GM23338 (cell line): ENCODE measurements around the gene NFKBIA. TPM values are rescaled to one million over a fixed set of nuclear protein-coding genes. Genes with fewer than 3 reads are reported as not detected.

ENCODE experiments used
- ATAC-seq: fragments of 200-7000 bp; cut with Tn5 transposase; 3 replicates; pipeline ENCODE4 v1.9.1; 2020
- DNase-seq: peaks from one replicate; pipeline ENCODE4 v3.0.0-alpha.2; 2015; ENCODE audit warnings: low spot score
- H2AFZ ChIP-seq: fragments of 200-600 bp; sonication (generic); 2 replicates; pipeline ENCODE4 v1.8.0; 2016; ENCODE audit warnings: antibody characterized with exemption, mild to moderate bottlenecking, moderate library complexity
- H3F3A ChIP-seq: fragments of 200-600 bp; sonication (generic); replicated peaks from 2 replicates; pipeline ENCODE4 v1.8.0; 2017; ENCODE audit warnings: antibody characterized with exemption, mixed run types, low read depth
- H3K27ac ChIP-seq: fragments of 200-600 bp; sonication (generic); 2 replicates; pipeline ENCODE4 v1.6.1; 2016; ENCODE audit warnings: low read depth
- H3K27me3 ChIP-seq: fragments of 200-600 bp; sonication (generic); 2 replicates; pipeline ENCODE4 v1.8.0; 2016; ENCODE audit warnings: mild to moderate bottlenecking, mixed run types, moderate library complexity; ENCODE audit not compliant: insufficient read depth
- H3K36me3 ChIP-seq: fragments of 200-600 bp; sonication (generic); 2 replicates; pipeline ENCODE4 v1.8.0; 2016; ENCODE audit warnings: mild to moderate bottlenecking; ENCODE audit not compliant: insufficient read depth
- H3K4me1 ChIP-seq: fragments of 200-600 bp; sonication (generic); 2 replicates; pipeline ENCODE4 v1.8.0; 2016; ENCODE audit warnings: mild to moderate bottlenecking, moderate library complexity; ENCODE audit not compliant: insufficient read depth
- H3K4me2 ChIP-seq: fragments of 200-600 bp; sonication (generic); 2 replicates; pipeline ENCODE4 v1.7.1; 2017; ENCODE audit warnings: mixed run types
- H3K4me3 ChIP-seq: fragments of 200-600 bp; sonication (generic); 2 replicates; pipeline ENCODE4 v1.6.1; 2016; ENCODE audit warnings: mixed run types
- H3K79me2 ChIP-seq: fragments of 200-600 bp; sonication (generic); replicated peaks from 2 replicates; pipeline ENCODE4 v1.8.0; 2017; ENCODE audit warnings: mild to moderate bottlenecking; ENCODE audit not compliant: insufficient read depth
- H3K9me2 ChIP-seq: fragments of 200-600 bp; sonication (generic); 2 replicates; pipeline ENCODE4 v1.8.0; 2017; ENCODE audit not compliant: insufficient read depth
- H4K20me1 ChIP-seq: fragments of 200-600 bp; sonication (generic); replicated peaks from 2 replicates; pipeline ENCODE4 v1.8.0; 2017; ENCODE audit warnings: mild to moderate bottlenecking; ENCODE audit not compliant: insufficient read depth
- H3K27ac Mint-ChIP-seq: 2 replicates; pipeline ENCODE4 v1.8.0; 2020; ENCODE audit warnings: inconsistent platforms, mild to moderate bottlenecking, moderate library complexity, mixed read lengths
- H3K27me3 Mint-ChIP-seq: 3 replicates; pipeline ENCODE4 v1.8.0; 2022; ENCODE audit warnings: low read depth, mild to moderate bottlenecking, moderate library complexity, mixed read lengths, inconsistent platforms; ENCODE audit not compliant: insufficient read depth, poor library complexity
- H3K36me3 Mint-ChIP-seq: 3 replicates; pipeline ENCODE4 v1.8.0; 2021; ENCODE audit warnings: low read depth, mild to moderate bottlenecking, inconsistent platforms, moderate library complexity, mixed read lengths
- H3K4me1 Mint-ChIP-seq: 3 replicates; pipeline ENCODE4 v1.8.0; 2020; ENCODE audit warnings: mild to moderate bottlenecking, inconsistent platforms, mixed read lengths
- H3K4me3 Mint-ChIP-seq: 3 replicates; pipeline ENCODE4 v1.8.0; 2021; ENCODE audit warnings: moderate library complexity, mild to moderate bottlenecking, inconsistent platforms, mixed read lengths
- H3K9me3 Mint-ChIP-seq: 3 replicates; pipeline ENCODE4 v1.8.0; 2020; ENCODE audit warnings: moderate library complexity, mild to moderate bottlenecking, inconsistent platforms, mixed read lengths
- CREB1 ChIP-seq: fragments of 250-450 bp; sonication (Bioruptor Pico); IDR thresholded peaks from 2 replicates; pipeline ENCODE4 v1.5.0; 2020; ENCODE audit warnings: low read depth, mild to moderate bottlenecking, moderate library complexity
- CTCF ChIP-seq, 2 experiments: fragments of 200-600 bp in 1 of 2; sonication (generic) in 1 of 2; conservative IDR thresholded peaks; 2 replicates each; pipeline versions ENCODE4 v1.5.1 to v1.6.1; 2016 to 2017; ENCODE audit warnings: antibody characterized with exemption in 2 of 2, low read depth in 2 of 2, mild to moderate bottlenecking in 2 of 2, moderate library complexity in 1 of 2
- EZH2 ChIP-seq: fragments of 200-600 bp; sonication (generic); IDR thresholded peaks from one replicate; pipeline ENCODE4 v1.8.0; 2017; ENCODE audit warnings: antibody characterized with exemption, mild to moderate bottlenecking, low read depth; ENCODE audit not compliant: unreplicated experiment
- JUNB ChIP-seq: IDR thresholded peaks from one replicate; pipeline ENCODE4 v1.6.1; 2016; ENCODE audit warnings: antibody characterized with exemption; ENCODE audit not compliant: unreplicated experiment
- NANOG ChIP-seq: IDR thresholded peaks from 2 replicates; pipeline ENCODE4 v1.6.1; 2016; ENCODE audit warnings: antibody characterized with exemption, borderline replicate concordance
- POLR2AphosphoS5 ChIP-seq: IDR thresholded peaks from 2 replicates; pipeline ENCODE4 v1.6.1; 2016; ENCODE audit warnings: antibody characterized with exemption, low read depth
- REST ChIP-seq: IDR thresholded peaks from one replicate; pipeline ENCODE4 v1.6.1; 2018; ENCODE audit warnings: antibody characterized with exemption; ENCODE audit not compliant: unreplicated experiment
- STAT1 ChIP-seq: IDR thresholded peaks from one replicate; pipeline ENCODE4 v1.6.1; 2016; ENCODE audit warnings: antibody characterized with exemption; ENCODE audit not compliant: unreplicated experiment
- ZNF462 ChIP-seq: fragments of 250-450 bp; sonication (Bioruptor Pico); IDR thresholded peaks from 2 replicates; pipeline ENCODE4 v1.5.0; 2020; ENCODE audit warnings: mild to moderate bottlenecking, moderate library complexity
- polyA plus RNA-seq: library from polyadenylated mRNA; unstranded; fragments of >200 nt; fragmentation: Nextera tagmentation; extraction: Ambion mirVana; gene quantifications from 2 replicates; pipeline ENCODE4 v1.2.1, GENCODE V29; 2016
- total RNA-seq: library from RNA; depleted of rRNA; stranded (reverse); fragments of >200 nt; shearing (Covaris generic); gene quantifications from 2 replicates; pipeline ENCODE4 v1.2.3, GENCODE V29; 2014

NFKBIA gene
- total and polyA plus RNA-seq, 2 experiments from 2014 or later = 33.4 to 41.3 TPM

GRCh38 chr14:35406506-35407305 lies 2.2 kb upstream of the NFKBIA start:
- Mint-ChIP-seq H3K27ac (no peak overlapping the region), H3K27me3 (peaks cover 13% of the 10 kb centered on the region), H3K4me3 (no peak overlapping the region), H3K36me3 (peaks cover 20% of the 10 kb centered on the region), H3K4me1 (peaks cover 38% of the 10 kb centered on the region), H3K9me3 (no peaks in the 10 kb centered on the region)
- Histone ChIP-seq H3K4me2 (no peak overlapping the region), H3K4me3 (no peak overlapping the region), H3K27me3 (no peaks in the 10 kb centered on the region), H3F3A (peaks cover 8% of the 10 kb centered on the region; the same call in 1 of the 2 replicates), H3K27ac (no peak overlapping the region), H3K79me2 (peaks cover 12% of the 10 kb centered on the region), H3K36me3 (peaks cover 14% of the 10 kb centered on the region; the same call in 1 of the 2 replicates), H4K20me1 (no peaks in the 10 kb centered on the region), H3K9me2 (no peaks in the 10 kb centered on the region), H2AFZ (no peak overlapping the region), H3K4me1 (peaks cover 21% of the 10 kb centered on the region)
- peak; percentile 2; the same call in 1 of the 3 replicates for ATAC-seq
- no peak for TF ChIP-seq NANOG
- no peak for TF ChIP-seq CREB1
- peak; percentile 80 to 81 for TF ChIP-seq CTCF (conservative IDR thresholded peaks at IDR 0.05; ENCODE audit: low read depth in 2 of 2)
- DNase-seq = peak; percentile 84

GRCh38 chr14:35406090-35406489 lies 1.5 kb upstream of the NFKBIA start:
- peak overlapping the region; percentile 91 for H3K4me3 Mint-ChIP-seq
- H3K36me3 Mint-ChIP-seq = peaks cover 26% of the 10 kb centered on the region
- ATAC-seq = no peak
- peak overlapping the region; percentile 99 for H3K4me2 ChIP-seq
- DNase-seq = no peak
- H3K27ac ChIP-seq = no peak overlapping the region
- H3K4me1 Mint-ChIP-seq = peaks cover 43% of the 10 kb centered on the region
- peaks cover 12% of the 10 kb centered on the region for H3K79me2 ChIP-seq
- peak overlapping the region; percentile 96; the same call in 1 of the 2 replicates for H3K4me3 ChIP-seq
- no peaks in the 10 kb centered on the region for H4K20me1 ChIP-seq
- H3K27me3 Mint-ChIP-seq = peaks cover 11% of the 10 kb centered on the region
- H2AFZ ChIP-seq = no peak overlapping the region
- H3K9me3 Mint-ChIP-seq = no peaks in the 10 kb centered on the region
- no peaks in the 10 kb centered on the region for H3K9me2 ChIP-seq
- peaks cover 10% of the 10 kb centered on the region; the same call in 1 of the 2 replicates for H3F3A ChIP-seq
- no peak overlapping the region for H3K27ac Mint-ChIP-seq
- H3K27me3 ChIP-seq = no peaks in the 10 kb centered on the region
- H3K36me3 ChIP-seq = peaks cover 20% of the 10 kb centered on the region; the same call in 1 of the 2 replicates
- peaks cover 21% of the 10 kb centered on the region for H3K4me1 ChIP-seq
- TF ChIP-seq CREB1 = no peak
- TF ChIP-seq REST = no peak
- TF ChIP-seq POLR2AphosphoS5 = no peak
- TF ChIP-seq JUNB = no peak
- no peak for TF ChIP-seq EZH2
- TF ChIP-seq STAT1 = no peak
- no peak for TF ChIP-seq ZNF462 (CRISPR knock-in tag)
